Measurements from ENCODE around the gene TSG101. TPM values are rescaled to one million over a fixed set of nuclear protein-coding genes. Genes with fewer than 3 reads are reported as not detected.

The TSG101 gene
- total RNA-seq, 1 donor from 2014 or later, result 124 TPM

GRCh38 chr11:18485913-18486528 is 40.7 kb downstream of the TSG101 start:
- TF ChIP-seq CTCF (conservative IDR thresholded peaks at IDR 0.05; ENCODE audit: low read depth, low read length), result no peak
- H3K4me3 ChIP-seq (ENCODE audit: low read depth, low read length), result no peak overlapping the region
- DNase-seq (ENCODE audit: low read depth), result no peak

- no peak for DNase-seq (ENCODE audit: low read depth)
- no peak overlapping the region for H3K4me3 ChIP-seq (ENCODE audit: low read depth, low read length)
- TF ChIP-seq CTCF (conservative IDR thresholded peaks at IDR 0.05; ENCODE audit: low read depth, low read length), result no peak
Observed at GRCh38 chr11:18479063-18479462, 47.7 kb downstream of the TSG101 start.

- no peak for DNase-seq (ENCODE audit: low read depth)
- no peak overlapping the region for H3K4me3 ChIP-seq (ENCODE audit: low read depth, low read length)
- TF ChIP-seq CTCF (conservative IDR thresholded peaks at IDR 0.05; ENCODE audit: low read depth, low read length), result no peak
Observed at GRCh38 chr11:18472587-18472986, 54.2 kb downstream of the TSG101 start.

GRCh38 chr11:18471995-18472394 is 54.7 kb downstream of the TSG101 start:
- no peak overlapping the region for H3K4me3 ChIP-seq (ENCODE audit: low read depth, low read length)
- no peak for TF ChIP-seq CTCF (conservative IDR thresholded peaks at IDR 0.05; ENCODE audit: low read depth, low read length)
- DNase-seq (ENCODE audit: low read depth), result no peak

- no peak for TF ChIP-seq CTCF (conservative IDR thresholded peaks at IDR 0.05; ENCODE audit: low read depth, low read length)
- no peak overlapping the region for H3K4me3 ChIP-seq (ENCODE audit: low read depth, low read length)
Observed at GRCh38 chr11:18468961-18469360, 57.8 kb downstream of the TSG101 start.

GRCh38 chr11:18468059-18468458 is 58.7 kb downstream of the TSG101 start:
- no peak for TF ChIP-seq CTCF (conservative IDR thresholded peaks at IDR 0.05; ENCODE audit: low read depth, low read length)
- no peak for DNase-seq (ENCODE audit: low read depth)
- H3K4me3 ChIP-seq (ENCODE audit: low read depth, low read length), result no peak overlapping the region

More at GRCh38 chr11:18468961-18469360, 57.8 kb downstream of the TSG101 start:
- DNase-seq (ENCODE audit: low read depth), result no peak

GRCh38 chr11:18466402-18466801 is 60.3 kb downstream of the TSG101 start:
- DNase-seq (ENCODE audit: low read depth), result no peak
- no peak for TF ChIP-seq CTCF (conservative IDR thresholded peaks at IDR 0.05; ENCODE audit: low read depth, low read length)
- no peak overlapping the region for H3K4me3 ChIP-seq (ENCODE audit: low read depth, low read length)

All from epithelial cell of proximal tubule (primary cell).